Measurements from ENCODE around the gene AGBL5. TPM values are rescaled to one million over a fixed set of nuclear protein-coding genes. Genes with fewer than 3 reads are reported as not detected.

The AGBL5 gene
- total and polyA plus RNA-seq, 9 of the 15 experiments (the other 6 are each of a cell fraction or from before 2014, with no cell fraction given), result 3.3 to 52.7 (median 26.2) TPM

GRCh38 chr2:27069436-27069835 lies 18.0 kb downstream of the AGBL5 start (continued):
- TF ChIP-seq RCOR1 (IDR thresholded peaks at IDR 0.05; ENCODE audit: borderline replicate concordance in 1 of 2, low read depth in 2 of 2, low read length in 2 of 2) (no peak), CAMTA2 (CRISPR knock-in tag; conservative IDR thresholded peaks at IDR 0.05) (no peak), PTTG1 (tag; IDR thresholded peaks at IDR 0.05; ENCODE audit: low read depth) (no peak)

DNA sequence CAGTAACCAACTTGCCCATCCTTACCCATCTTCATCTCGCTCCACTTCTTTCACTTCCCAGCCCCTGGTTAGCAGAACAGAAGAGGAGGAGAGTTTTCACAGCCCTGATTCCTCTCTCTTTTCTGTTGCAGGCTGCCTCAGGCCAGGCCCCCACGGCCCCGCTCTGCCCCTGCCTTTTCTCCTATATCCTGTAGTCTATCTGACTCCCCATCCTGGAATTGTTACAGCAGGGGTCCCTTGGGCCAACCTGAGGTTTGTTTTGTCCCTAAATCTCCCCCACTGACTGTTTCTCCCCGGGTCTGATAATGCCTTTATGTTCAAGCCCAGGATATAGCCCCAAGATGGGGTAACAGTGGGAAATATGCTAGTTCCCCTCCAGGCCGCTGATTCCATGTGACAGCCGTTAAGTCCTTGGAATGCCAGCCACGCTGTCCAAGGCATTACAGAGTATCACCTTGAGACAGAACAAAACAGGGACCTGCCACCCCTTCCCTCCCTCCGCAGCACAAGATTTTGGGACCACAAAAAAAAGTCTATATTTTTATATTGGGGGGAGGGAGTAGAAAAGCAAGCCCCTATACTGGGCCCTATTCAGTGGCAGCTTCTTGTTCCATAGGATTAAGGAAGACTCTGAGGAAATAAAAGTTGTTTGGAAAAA lies 18.6 kb downstream of the AGBL5 start:
- in situ Hi-C loops (cut with MboI), result no loop called here
- H3K9me3 ChIP-seq (replicated peaks; ENCODE audit: control insufficient read depth, insufficient read depth, low read depth, low read length), result no peaks in the 10 kb centered on the region
- no peaks in the 10 kb centered on the region for H4K20me1 ChIP-seq (replicated peaks; ENCODE audit: control insufficient read depth, insufficient read depth, low read length)
- 83% methylated on average over 8 of the region's 8 CpGs for WGBS (ENCODE audit: insufficient coverage, low coverage, missing lambda C conversion rate)
- H3K4me3 ChIP-seq, result peak overlapping the region; percentile 82
- H3K27me3 ChIP-seq (ENCODE audit: control insufficient read depth in 2 of 2, insufficient read depth in 2 of 2, low read length in 2 of 2), result no peaks in the 10 kb centered on the region
- ATAC-seq (no peak), DNase-seq (ENCODE audit: extremely low read depth in 1 of 4, low spot score in 3 of 4) (no peak), FAIRE-seq (no peak)
- H3K79me2 ChIP-seq (ENCODE audit: control insufficient read depth, insufficient read depth, low read length), result peaks cover 29% of the 10 kb centered on the region
- H3K9me1 ChIP-seq (ENCODE audit: control insufficient read depth, insufficient read depth, low read length), result no peaks in the 10 kb centered on the region
- H3K36me3 ChIP-seq (ENCODE audit: control insufficient read depth, insufficient read depth, low read length), result peaks cover 47% of the 10 kb centered on the region
- peak overlapping the region; percentile 90 to 99 for H3K9ac ChIP-seq (ENCODE audit: insufficient read depth in 1 of 2, low read depth in 2 of 2, low read length in 2 of 2)
- ChIA-PET POLR2A (interaction anchor here (9.0 kb wide), 1 partner anchor 15 kb away, joined by 112 read pairs; the partner anchor contains the start of gene AGBL5), CTCF (ENCODE audit: low intra/inter-chr PET ratio) (no interaction called here)
- peak overlapping the region; percentile 98 for H3K4me2 ChIP-seq (ENCODE audit: insufficient read depth, low read length)
- no TSS peak for BruUV-seq (replicated peaks)
- no peak overlapping the region for H2AFZ ChIP-seq (ENCODE audit: low read depth, low read length)
- peak overlapping the region; percentile 86; the same call in 2 of the 3 replicates for H3K27ac ChIP-seq (ENCODE audit: extremely low read depth, low read depth, low read length)
- peaks cover 36 to 37% of the 10 kb centered on the region in 2 experiments for H3K4me1 ChIP-seq (replicated peaks in 1 of 2; ENCODE audit: control insufficient read depth in 2 of 2, insufficient read depth in 2 of 2, low read length in 2 of 2)
- intact Hi-C loops (cut with micrococcal nuclease), result no loop called here
- no peak for TF ChIP-seq MED1 (CRISPR knock-in tag; IDR thresholded peaks at IDR 0.05; ENCODE audit: borderline replicate concordance)
- TF ChIP-seq, protein P1, sequence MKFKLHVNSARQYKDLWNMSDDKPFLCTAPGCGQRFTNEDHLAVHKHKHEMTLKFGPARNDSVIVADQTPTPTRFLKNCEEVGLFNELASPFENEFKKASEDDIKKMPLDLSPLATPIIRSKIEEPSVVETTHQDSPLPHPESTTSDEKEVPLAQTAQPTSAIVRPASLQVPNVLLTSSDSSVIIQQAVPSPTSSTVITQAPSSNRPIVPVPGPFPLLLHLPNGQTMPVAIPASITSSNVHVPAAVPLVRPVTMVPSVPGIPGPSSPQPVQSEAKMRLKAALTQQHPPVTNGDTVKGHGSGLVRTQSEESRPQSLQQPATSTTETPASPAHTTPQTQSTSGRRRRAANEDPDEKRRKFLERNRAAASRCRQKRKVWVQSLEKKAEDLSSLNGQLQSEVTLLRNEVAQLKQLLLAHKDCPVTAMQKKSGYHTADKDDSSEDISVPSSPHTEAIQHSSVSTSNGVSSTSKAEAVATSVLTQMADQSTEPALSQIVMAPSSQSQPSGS (CRISPR knock-in tag; IDR thresholded peaks at IDR 0.05), result no peak
- no peak for TF ChIP-seq MTA1 (IDR thresholded peaks at IDR 0.05; ENCODE audit: borderline replicate concordance)
- TF ChIP-seq CREB3 (tag; conservative IDR thresholded peaks at IDR 0.05; ENCODE audit: low read depth), result no peak
- TF ChIP-seq BCOR (IDR thresholded peaks at IDR 0.05), result no peak
- TF ChIP-seq SOX6 (IDR thresholded peaks at IDR 0.05), result no peak
- no peak for TF ChIP-seq HNRNPL (IDR thresholded peaks at IDR 0.05; ENCODE audit: low read depth, low read length)
- no peak for TF ChIP-seq FOXK2 (conservative IDR thresholded peaks at IDR 0.05 in 1 of 2, IDR thresholded peaks at IDR 0.05 in 1 of 2; ENCODE audit: low read depth in 2 of 2)
- TF ChIP-seq NCOA2 (IDR thresholded peaks at IDR 0.05; ENCODE audit: partially characterized antibody in 2 of 2), result no peak
- TF ChIP-seq SRF (CRISPR knock-in tag; IDR thresholded peaks at IDR 0.05), result no peak
- TF ChIP-seq, protein P2, sequence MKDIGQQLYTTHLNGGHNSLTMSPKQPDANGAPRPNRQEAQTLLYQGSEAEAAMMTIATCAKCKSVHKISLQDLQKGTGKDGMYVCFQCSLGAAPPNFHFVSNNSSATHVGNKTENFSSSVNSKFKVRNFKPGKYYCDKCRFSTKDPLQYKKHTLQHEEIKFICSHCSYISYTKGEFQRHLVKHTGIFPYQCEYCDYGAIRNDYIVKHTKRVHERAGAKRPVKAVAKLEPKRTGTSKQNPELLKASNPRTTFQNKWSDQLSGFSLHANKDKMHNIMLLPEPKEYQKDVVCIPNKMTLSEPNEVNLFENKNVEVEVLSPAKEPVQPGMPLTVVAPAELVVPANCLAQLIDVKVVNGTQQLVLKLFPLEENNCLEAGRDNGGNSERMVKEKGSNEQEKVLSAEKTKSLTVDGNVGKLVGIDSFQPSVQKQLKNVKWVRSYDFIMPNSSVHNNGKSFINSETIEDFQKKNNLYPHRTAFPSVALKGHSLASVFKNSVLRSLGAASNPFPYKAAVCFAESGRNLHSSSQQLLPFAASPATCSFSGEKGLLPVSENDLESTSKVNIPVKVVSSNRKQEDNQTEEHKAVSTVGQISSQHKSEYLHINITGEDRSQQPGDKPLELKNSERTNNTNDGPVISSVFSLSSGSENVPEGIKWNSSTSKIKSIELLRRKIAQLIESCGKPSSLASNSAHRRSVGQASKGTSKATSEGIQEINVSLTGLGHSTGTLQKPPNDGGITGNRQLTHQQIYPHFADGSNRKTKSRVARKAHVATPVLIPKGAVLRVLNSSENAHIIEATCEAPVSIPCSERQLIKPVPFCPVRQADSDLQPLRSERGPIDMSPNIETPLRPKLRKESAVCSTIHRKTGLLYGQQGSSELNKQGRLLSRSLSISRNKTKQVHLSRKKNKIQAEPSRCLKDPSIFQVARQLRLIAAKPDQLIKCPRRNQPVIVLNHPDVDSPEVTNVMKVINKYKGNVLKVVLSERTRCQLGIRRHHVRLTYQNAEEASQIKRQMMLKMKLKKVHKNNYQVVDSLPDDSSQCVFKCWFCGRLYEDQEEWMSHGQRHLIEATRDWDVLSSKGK (CRISPR knock-in tag; IDR thresholded peaks at IDR 0.05), result no peak
- no peak for TF ChIP-seq ZNF79 (CRISPR knock-in tag; IDR thresholded peaks at IDR 0.05; ENCODE audit: low read depth)
- TF ChIP-seq ZNF586 (CRISPR knock-in tag; conservative IDR thresholded peaks at IDR 0.05), result no peak
